GM21367 (cell line): ENCODE results near the gene RASAL2.
A peak's percentile ranks its signal among the peaks of the same experiment; 100 is the strongest.
"Not testable (repeated sequence)": the region's sequence is repeated elsewhere in the genome, so short reads cannot be mapped to it uniquely, and the experiment has no call there.

Experiments
- ATAC-seq: cut with Tn5 transposase; IDR thresholded peaks from one replicate; pipeline ENCODE4 v1.9.1; 2021; ENCODE audit not compliant: unreplicated experiment

Gene RASAL2

GRCh38 chr1:178066908-178067614, 26.8 kb upstream of the RASAL2 start:
- peak; percentile 98 for ATAC-seq

DNA sequence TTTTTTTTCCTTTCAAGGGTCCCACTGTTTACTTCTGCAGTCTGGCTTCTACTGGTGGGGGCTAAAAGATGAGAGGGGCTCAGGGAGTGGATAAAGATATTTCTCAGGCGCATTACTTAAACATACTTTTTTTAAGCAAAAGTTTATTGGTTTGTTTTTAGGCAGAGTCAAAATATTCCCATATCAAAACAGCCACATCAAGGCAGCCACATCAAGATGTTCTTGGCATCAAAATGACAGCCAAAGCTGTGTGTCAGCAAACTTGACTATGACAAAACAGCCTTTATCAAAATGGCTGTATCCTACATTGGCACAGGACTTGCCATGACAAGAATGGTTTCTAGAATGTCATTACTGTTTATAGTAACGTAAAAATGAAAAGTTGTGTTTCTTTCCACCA, 22.1 kb upstream of the RASAL2 start:
- ATAC-seq: no peak

DNA sequence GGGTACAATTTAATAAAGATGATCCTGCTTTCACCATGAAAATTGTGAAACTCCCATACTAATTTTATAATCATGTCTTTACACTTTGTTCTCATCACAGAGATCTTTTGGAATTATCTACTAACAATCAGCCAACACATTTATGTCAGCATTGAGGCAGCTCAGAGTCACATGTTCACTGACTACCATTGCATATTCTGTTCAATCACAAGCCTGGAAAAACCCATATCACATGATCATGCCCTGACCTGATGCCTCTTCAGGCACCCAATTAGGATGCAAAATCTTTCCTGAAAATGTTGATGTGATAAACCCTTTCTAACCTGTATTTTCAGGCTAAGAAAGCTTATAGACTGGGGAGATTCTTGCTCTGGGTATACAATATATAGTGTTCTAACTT, 21.6 kb upstream of the RASAL2 start:
- no peak for ATAC-seq

DNA sequence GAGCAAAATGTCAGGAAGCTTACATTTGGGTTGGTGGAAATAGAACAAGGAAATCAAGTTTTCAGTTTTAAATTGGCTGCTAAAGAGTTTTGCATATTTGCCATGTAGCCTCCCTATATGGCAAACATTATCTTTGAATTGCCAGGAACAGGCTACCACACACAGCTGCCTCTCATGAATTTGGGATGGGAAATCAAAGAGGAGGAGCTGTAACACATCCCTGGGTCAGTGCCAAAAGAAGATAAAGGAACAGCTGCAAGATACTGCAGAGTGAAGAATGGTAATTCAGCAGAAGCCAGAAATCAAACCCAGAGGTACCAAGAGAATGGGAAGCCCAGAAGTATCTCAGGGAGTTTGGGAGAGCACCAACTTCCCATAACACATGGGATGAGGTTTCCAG, 18.6 kb upstream of the RASAL2 start:
- no peak for ATAC-seq

GRCh38 chr1:178076607-178077006, 17.3 kb upstream of the RASAL2 start:
- no peak for ATAC-seq

GRCh38 chr1:178077917-178078316, 16.0 kb upstream of the RASAL2 start:
- ATAC-seq: no peak

GRCh38 chr1:178086294-178086693, 7.6 kb upstream of the RASAL2 start:
- ATAC-seq: no peak

DNA sequence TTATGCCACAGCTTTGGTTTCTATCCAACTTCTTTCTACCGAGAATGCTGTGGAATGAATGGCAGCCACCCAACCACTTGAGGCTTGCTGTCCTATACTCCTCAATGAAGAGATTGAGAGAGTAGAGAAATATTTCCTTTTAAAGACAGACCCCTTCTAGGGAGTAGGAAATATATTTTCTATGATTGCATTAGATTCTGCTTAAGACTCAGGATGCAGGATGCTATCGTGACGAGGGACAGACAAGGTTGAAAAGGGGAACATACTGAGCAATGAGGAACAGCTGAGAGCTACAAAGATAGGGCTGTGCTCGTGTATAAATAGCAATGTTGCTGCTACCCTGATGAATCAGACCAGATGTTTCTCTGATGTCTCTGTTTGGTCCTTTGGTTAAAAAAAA, 7.1 kb upstream of the RASAL2 start:
- no peak for ATAC-seq

DNA sequence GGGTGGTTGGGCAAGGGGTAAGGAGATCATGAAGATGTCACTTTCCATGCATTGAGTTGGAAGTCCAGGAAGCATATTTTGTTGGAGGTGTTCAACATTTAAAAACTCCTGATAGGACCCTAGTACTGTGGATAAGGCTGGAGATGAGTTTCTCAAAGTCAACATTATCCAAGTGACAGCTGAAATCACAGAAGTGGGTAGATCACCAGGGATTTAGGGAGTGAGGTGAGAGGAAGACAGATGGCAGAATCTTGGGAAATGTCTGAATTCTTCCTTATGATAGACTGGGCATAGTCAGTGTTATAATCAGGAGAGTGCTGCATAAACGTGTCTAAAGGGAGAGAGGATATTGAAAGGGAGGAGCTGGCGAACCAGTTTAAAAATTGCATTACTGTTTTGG, 5.3 kb upstream of the RASAL2 start:
- ATAC-seq: no peak

GRCh38 chr1:178091454-178091853, 2.5 kb upstream of the RASAL2 start:
- ATAC-seq: not testable (repeated sequence)

- no peak for ATAC-seq
Observed at GRCh38 chr1:178091986-178092745, 1.7 kb upstream of the RASAL2 start.

GRCh38 chr1:178092878-178093493, 918 bp upstream of the RASAL2 start:
- ATAC-seq: no peak

- peak; percentile 86 for ATAC-seq
Observed at GRCh38 chr1:178093494-178093950, 382 bp upstream of the RASAL2 start.

DNA sequence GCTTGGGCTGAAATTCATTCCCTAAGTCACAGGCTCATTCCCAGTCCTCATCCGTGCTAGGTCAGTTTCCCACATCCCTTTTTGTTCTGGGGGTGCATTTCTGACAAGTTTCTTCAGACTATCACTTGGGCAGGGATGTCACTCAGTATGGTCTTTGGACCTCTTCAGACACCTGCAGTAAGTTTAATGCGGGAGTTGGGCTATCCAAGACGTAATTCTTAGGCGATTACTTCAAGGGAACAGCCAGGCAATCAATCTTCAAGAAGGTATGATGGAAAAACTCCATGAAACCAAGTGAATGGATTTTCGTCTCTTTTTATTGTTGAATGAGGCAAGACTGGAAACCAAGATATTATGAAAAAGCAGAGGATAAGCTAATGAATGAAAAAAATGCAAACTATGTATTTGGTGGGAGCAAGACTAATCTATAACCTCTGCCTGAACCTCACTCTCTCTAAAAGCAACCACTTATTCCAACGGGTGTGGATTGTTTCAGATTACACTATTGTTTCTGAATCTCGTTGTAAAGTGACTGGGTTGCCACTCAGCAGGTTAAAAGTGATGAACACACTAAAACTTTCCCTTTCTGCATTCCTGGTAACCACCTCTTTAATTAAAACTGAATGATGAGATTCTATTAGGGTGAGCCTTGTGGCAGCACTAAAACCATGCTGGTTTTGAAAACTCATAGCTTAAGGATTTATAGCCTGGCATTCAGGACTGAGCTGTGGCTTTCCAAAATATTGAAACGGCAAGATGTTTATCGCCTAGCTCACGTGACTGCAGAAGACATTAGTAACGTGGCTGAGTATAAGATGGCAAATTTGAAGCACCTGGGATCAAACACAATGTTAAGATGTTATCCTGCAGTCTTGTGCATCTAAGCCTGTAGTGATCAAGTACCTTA, 1.1 kb downstream of the RASAL2 start:
- ATAC-seq: no peak

- ATAC-seq: no peak
Observed at GRCh38 chr1:178096421-178096820, 2.5 kb downstream of the RASAL2 start.

GRCh38 chr1:178098262-178098661, 4.4 kb downstream of the RASAL2 start:
- ATAC-seq: no peak

- no peak for ATAC-seq
Observed at GRCh38 chr1:178101266-178101630, 7.3 kb downstream of the RASAL2 start.

GRCh38 chr1:178101654-178102053, 7.8 kb downstream of the RASAL2 start:
- no peak for ATAC-seq

DNA sequence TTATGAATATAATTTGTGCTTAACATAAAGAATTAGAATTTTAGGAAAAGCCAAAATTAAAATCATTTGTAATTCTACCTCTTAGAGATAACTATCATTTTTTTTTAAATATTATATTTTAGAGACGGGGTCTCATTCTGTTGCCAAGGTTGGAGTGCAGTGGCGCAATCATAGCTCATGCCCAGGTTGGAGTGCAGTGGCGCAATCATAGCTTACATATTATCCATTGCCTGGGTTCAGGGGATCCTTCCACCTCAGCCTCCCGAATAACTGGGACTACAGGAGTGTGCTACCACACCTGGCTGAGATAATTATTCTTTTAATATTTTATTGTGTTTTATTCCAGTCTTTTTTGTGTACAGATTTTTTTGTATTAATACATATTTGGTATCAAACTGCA, 8.3 kb downstream of the RASAL2 start:
- no peak for ATAC-seq

DNA sequence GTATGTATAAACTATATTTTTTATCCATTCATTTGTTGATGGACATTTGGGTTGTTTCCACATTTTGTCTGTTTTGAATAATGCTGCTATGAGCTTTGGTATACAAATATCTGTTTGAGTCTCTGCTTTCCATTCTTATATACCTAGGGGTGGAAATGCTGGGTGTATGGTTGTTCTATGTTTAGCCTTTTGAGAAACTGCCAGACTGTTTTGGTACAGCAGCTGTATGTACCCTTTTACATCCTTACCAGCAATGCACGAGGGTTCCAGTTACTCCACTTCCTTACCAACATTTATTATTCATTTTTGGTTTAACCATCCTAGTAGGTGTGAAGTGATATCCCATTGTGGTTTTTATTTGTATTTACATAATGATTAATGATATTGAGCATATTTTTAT, 13.9 kb downstream of the RASAL2 start:
- no peak for ATAC-seq
